ENCODE results near the gene DAP3. TPM values are rescaled to one million over a fixed set of nuclear protein-coding genes. Genes with fewer than 3 reads are reported as not detected.
"Not testable (repeated sequence)": the region's sequence is repeated elsewhere in the genome, so short reads cannot be mapped to it uniquely, and the experiment has no call there.

Gene DAP3
- total RNA-seq, 1 experiment from 2014 or later, result 89.3 TPM

DNA sequence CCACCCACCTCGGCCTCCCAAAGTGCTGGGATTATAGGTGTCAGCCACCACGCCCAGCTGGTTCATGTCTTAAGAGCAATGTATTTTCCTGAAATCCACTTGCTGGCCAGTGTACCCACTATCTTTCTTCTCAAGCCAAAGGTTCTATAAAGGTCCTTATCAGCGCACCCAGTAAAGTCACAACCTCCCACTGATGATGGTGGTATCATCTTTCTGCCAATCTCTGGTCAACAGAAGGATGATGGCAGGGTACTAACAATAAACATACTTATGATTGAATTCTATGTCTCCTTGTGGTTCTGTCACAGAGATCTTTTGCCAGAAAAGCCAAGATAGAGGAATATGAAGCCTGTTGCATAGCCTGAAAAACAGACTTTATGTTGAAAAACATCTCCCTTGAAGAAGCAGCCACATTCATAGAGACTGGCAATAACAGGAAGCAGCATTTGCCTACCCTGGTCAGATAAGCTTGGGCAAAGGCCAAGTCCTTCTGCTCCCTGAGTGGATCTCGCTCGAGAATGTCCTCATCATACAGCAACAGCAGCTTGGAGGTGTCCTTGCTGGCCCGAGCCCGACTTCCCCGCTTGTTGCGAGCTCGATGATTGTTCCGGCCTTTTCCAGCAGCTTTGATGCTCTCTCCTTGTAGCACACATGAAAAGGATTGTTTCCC is 73.0 kb downstream of the DAP3 start:
- Histone ChIP-seq H3K36me3 (peaks cover 48% of the 10 kb centered on the region), H3K27me3 (no peaks in the 10 kb centered on the region), H3K9me3 (replicated peaks) (no peaks in the 10 kb centered on the region), H3K4me1 (no peaks in the 10 kb centered on the region), H3K4me3 (no peak overlapping the region), H3K27ac (no peak overlapping the region)
- no peak for DNase-seq

DNA sequence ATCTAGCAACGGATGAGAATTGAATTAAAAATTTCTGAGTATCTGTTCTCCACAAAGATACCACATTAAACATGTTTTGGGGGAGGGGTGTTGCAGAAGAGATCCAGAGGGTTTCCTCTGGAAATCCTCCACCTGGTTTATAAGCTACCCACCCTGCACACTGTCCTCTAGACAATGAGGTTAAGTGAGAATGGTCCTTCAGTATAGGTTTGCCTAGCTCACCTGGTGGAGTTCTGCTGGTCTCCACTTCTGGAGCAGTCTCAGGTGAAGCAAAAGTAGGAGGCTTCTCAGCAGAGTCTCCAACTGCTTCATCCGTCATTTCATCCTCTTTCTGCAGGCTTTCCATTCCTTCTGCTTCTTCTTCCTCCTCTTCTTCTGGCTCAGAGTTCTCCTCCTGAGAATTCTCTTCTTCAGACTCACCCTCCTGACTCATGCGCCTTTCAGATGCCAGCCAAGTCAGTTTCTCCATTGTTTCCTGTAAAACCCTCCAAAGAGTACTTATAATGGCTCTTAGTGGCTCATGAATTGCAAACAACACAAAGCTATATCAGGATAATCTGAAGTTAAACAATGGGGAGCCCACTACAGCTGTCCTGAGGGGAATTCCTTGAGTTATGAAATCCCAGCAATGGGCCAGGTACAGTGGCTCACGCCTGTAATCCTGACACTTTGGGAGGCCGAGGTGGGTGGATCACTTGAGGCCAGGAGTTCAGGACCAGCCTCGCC is 74.4 kb downstream of the DAP3 start:
- H3K4me3 ChIP-seq; H3K4me1 ChIP-seq; H3K27ac ChIP-seq; H3K27me3 ChIP-seq; H3K9me3 ChIP-seq (replicated peaks): not testable (repeated sequence)
- peaks cover 50% of the 10 kb centered on the region for H3K36me3 ChIP-seq
- peak; percentile 14 to 41 for DNase-seq

DNA sequence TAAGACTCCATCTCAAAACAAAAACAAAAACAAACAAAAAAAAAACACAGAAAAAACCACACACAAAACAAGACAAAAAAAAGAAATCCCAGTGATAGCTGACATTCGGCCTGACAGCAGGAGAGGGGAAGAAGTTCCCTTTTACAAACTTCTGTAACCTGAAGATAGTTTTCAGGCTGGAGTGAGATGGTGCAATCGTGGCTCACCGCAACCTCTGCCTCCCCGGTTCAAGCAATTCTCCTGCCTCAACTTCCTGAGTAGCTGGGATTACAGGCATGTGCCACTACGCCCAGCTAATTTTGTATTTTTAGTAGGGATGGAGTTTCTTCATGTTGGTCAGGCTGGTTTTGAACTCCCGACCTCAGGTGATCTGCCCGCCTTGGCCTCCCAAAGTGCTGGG is 75.1 kb downstream of the DAP3 start:
- not testable (repeated sequence) for H3K9me3 ChIP-seq (replicated peaks); H3K4me1 ChIP-seq; H3K27ac ChIP-seq; H3K4me3 ChIP-seq; H3K27me3 ChIP-seq; DNase-seq
- peaks cover 51% of the 10 kb centered on the region for H3K36me3 ChIP-seq

DNA sequence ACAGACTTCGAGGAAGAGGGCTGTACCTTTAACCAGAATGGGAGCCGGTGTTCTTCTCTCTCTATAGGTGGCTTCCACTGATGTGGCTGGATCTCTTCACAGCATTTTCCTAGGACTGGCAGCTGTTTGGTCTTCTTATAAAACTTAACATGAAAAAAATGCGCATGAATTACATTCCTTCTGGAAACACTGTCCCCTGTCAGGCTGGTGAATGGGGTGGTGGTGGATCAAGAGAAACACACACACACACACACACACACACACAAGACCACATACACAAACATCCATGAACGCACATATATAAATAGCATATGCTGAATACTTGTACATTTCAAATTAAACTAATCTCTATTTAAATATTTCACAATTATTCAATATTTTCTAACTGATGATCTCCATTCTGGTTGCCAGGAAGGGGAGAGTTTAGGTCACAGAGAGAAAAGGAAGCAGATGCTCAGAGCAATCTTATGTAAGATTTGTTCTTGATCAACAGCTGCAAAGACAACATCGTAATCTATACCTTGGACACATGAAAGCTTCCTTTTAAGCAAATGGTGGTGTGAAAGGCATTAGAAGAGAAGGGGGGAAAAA is 78.6 kb downstream of the DAP3 start:
- not testable (repeated sequence) for H3K27me3 ChIP-seq; DNase-seq; H3K27ac ChIP-seq; H3K9me3 ChIP-seq (replicated peaks); H3K4me1 ChIP-seq; H3K4me3 ChIP-seq
- peaks cover 54% of the 10 kb centered on the region for H3K36me3 ChIP-seq

DNA sequence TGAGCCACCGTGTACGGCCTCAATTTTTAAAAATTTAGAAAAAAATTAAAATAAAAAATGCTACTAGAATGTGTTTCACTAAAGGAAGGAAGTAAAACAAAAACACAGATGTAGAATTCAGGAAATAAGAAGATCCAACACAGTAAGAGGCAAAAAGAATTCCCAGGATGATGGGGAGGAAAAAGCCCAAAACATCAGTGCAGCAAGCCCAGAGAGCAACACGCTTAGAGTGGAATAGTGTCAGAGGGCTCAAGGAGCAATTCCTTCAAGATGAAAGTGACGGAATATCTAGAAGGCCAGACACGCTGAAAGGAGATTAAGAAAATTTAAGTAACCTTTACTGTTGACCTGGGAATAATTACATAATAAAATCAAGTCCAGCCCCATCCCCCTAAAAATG is 80.4 kb downstream of the DAP3 start:
- Histone ChIP-seq H3K27ac (no peak overlapping the region), H3K4me3 (no peak overlapping the region), H3K4me1 (peaks cover 3% of the 10 kb centered on the region; the same call in 1 of the 2 replicates), H3K27me3 (no peaks in the 10 kb centered on the region), H3K9me3 (replicated peaks) (no peaks in the 10 kb centered on the region), H3K36me3 (peaks cover 59% of the 10 kb centered on the region)
- no peak for DNase-seq

DNA sequence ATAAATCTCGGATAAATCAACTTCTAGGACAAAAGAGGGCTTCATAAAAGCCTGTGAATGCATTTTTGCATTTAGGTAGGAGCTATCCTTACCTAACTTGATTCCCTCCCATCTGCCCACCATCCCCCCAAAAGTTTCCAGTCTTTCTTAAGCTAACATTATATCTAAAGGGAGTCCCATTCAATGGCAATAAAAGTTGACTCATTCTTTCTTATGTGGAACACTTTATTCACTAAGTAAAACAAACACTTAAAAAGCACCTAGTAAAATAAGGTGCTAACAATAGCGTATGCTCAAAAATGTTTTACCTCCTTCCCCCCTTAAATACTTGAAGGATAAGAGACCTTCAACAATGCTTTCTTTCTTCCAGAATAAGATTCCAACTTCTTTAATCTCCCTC is 84.3 kb downstream of the DAP3 start:
- H3K27ac ChIP-seq, result no peak overlapping the region

DNA sequence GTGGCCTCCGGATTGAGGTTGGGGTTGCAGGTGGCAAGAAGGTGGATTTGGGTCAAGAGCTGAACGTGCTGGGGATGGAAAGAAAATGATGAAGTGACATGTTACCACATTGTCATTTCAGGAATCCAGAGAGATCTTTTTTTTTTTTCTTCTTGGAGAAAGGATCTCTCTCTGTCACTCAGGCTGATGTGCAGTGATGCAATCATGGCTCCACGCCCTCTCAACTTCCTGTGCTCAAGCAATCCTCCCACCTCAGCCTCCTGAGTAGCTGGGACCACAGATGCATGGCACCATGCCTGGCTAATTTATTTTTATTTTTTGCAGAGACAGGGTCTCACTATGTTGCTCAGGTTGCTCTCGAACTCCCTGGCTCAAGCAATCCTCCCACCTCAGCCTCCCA is 87.5 kb downstream of the DAP3 start:
- Histone ChIP-seq H3K4me3 (no peak overlapping the region), H3K27me3 (no peaks in the 10 kb centered on the region), H3K4me1 (no peaks in the 10 kb centered on the region), H3K27ac (no peak overlapping the region), H3K9me3 (replicated peaks) (no peaks in the 10 kb centered on the region), H3K36me3 (peaks cover 37% of the 10 kb centered on the region)
- no peak for DNase-seq

More for the DNA sequence above, 84.3 kb downstream of the DAP3 start:
- Histone ChIP-seq H3K9me3 (replicated peaks) (no peaks in the 10 kb centered on the region), H3K4me1 (no peaks in the 10 kb centered on the region), H3K4me3 (no peak overlapping the region), H3K27me3 (no peaks in the 10 kb centered on the region), H3K36me3 (peaks cover 58% of the 10 kb centered on the region)
- DNase-seq, result no peak

DNA sequence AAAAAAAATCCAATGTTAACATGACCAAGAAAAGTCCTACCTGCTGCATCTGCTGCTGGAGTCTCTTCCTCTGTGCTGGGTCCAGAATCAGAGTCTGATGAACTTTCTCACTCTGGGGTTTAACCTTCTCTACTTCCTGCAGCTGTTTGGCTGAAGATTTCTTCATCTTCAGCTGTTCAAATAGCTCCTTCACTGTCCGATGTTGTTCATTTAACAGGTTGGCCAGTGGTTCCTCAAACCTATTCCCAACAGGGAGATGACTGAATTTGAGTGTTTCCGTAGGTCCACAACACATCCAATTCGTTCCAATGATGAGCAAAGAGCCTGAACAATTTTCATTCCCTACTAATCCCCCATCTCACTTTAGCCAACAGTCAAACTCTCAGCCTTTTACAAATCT is 88.7 kb downstream of the DAP3 start:
- DNase-seq, result peak in 1 of 2 experiments; percentile 14
- no peaks in the 10 kb centered on the region for H3K27me3 ChIP-seq
- H3K36me3 ChIP-seq, result peaks cover 30% of the 10 kb centered on the region
- H3K4me3 ChIP-seq, result no peak overlapping the region
- no peaks in the 10 kb centered on the region for H3K9me3 ChIP-seq (replicated peaks)
- H3K4me1 ChIP-seq, result no peaks in the 10 kb centered on the region
- no peak overlapping the region for H3K27ac ChIP-seq

Other genes starting within 250 kb of the DAP3 start
- 31.8 and 35.1 TPM in 2 replicates for gene ASH1L, start 126.3 kb upstream of the DAP3 start, total RNA-seq (2014; rRNA removed; shearing (Covaris generic))
- gene MSTO1, start 78.9 kb upstream of the DAP3 start, total RNA-seq (2014; rRNA removed; shearing (Covaris generic)), result 21.2 and 23.1 TPM in 2 replicates
- 38.9 TPM in 2 replicates for gene YY1AP1, start 317 bp upstream of the DAP3 start, total RNA-seq (2014; rRNA removed; shearing (Covaris generic))
- gene GON4L, start 168.1 kb downstream of the DAP3 start, total RNA-seq (2014; rRNA removed; shearing (Covaris generic)), result 22.8 and 25.8 TPM in 2 replicates
- 6.8 and 6.9 TPM in 2 replicates for gene SYT11, start 170.5 kb downstream of the DAP3 start, total RNA-seq (2014; rRNA removed; shearing (Covaris generic))
- gene RIT1, start 222.3 kb downstream of the DAP3 start, total RNA-seq (2014; rRNA removed; shearing (Covaris generic)), result 19.4 and 26.0 TPM in 2 replicates
- 36.4 and 52.1 TPM in 2 replicates for gene KHDC4, start 245.3 kb downstream of the DAP3 start, total RNA-seq (2014; rRNA removed; shearing (Covaris generic))